SK-N-MC (cell line): ENCODE measurements around the gene USP32.

Source experiments
- DNase-seq: peaks from one replicate; pipeline ENCODE4 v3.0.0-alpha.2; 2011; ENCODE audit warnings: low read depth, low spot score
- H3K27ac ChIP-seq: fragments of 200-600 bp; sonication (generic); 2 replicates; pipeline ENCODE4 v1.5.1; 2016; ENCODE audit warnings: mixed run types
- H3K36me3 ChIP-seq: fragments of 200-600 bp; sonication (generic); 2 replicates; pipeline ENCODE4 v1.6.1; 2017; ENCODE audit warnings: antibody characterized with exemption, low read length, mixed read lengths; ENCODE audit not compliant: insufficient read depth
- H3K4me3 ChIP-seq: fragments of 200-600 bp; sonication (generic); 2 replicates; pipeline ENCODE4 v1.5.1; 2016
- H3K9ac ChIP-seq: fragments of 200-600 bp; sonication (generic); 2 replicates; pipeline ENCODE4 v1.8.0; 2017; ENCODE audit warnings: mixed run types, mixed read lengths; ENCODE audit not compliant: insufficient read length
- H3K9me3 ChIP-seq: fragments of 200-600 bp; sonication (generic); 2 replicates; pipeline ENCODE4 v1.6.1; 2017; ENCODE audit warnings: low read depth, mild to moderate bottlenecking, antibody characterized with exemption, low read length, moderate library complexity, mixed read lengths
- EZH2 ChIP-seq: fragments of 200-600 bp; sonication (generic); IDR thresholded peaks from one replicate; pipeline ENCODE4 v1.6.1; 2017; ENCODE audit warnings: antibody characterized with exemption
- FOXP2 ChIP-seq: optimal IDR thresholded peaks from 2 replicates; pipeline ENCODE3; 2011; ENCODE audit warnings: mild to moderate bottlenecking, moderate library complexity; ENCODE audit not compliant: insufficient read depth; ENCODE audit errors: extremely low read length, control extremely low read depth
- POLR2AphosphoS5 ChIP-seq: IDR thresholded peaks from 2 replicates; pipeline ENCODE4 v1.6.1; 2012; ENCODE audit warnings: mild to moderate bottlenecking, low read depth, low read length, borderline replicate concordance

Gene USP32

GRCh38 chr17:60171753-60172079, 220.2 kb downstream of the USP32 start:
- DNase-seq: no peak
- TF ChIP-seq FOXP2: no peak
- no peak for TF ChIP-seq POLR2AphosphoS5
- no peak for TF ChIP-seq EZH2
- H3K9me3 ChIP-seq: no peaks in the 10 kb centered on the region
- no peak overlapping the region for H3K4me3 ChIP-seq
- H3K36me3 ChIP-seq: no peaks in the 10 kb centered on the region
- H3K9ac ChIP-seq: no peak overlapping the region
- no peak overlapping the region for H3K27ac ChIP-seq

GRCh38 chr17:60170835-60171752, 220.8 kb downstream of the USP32 start:
- DNase-seq: no peak
- H3K9ac ChIP-seq: no peak overlapping the region
- no peaks in the 10 kb centered on the region for H3K9me3 ChIP-seq
- no peaks in the 10 kb centered on the region for H3K36me3 ChIP-seq
- H3K27ac ChIP-seq: no peak overlapping the region
- H3K4me3 ChIP-seq: no peak overlapping the region
- TF ChIP-seq FOXP2 (no peak), POLR2AphosphoS5 (no peak), EZH2 (no peak)

- no peak overlapping the region for H3K27ac ChIP-seq
- H3K9me3 ChIP-seq: no peaks in the 10 kb centered on the region
- H3K9ac ChIP-seq: no peak overlapping the region
- no peak for DNase-seq
- H3K4me3 ChIP-seq: no peak overlapping the region
- H3K36me3 ChIP-seq: no peaks in the 10 kb centered on the region
- TF ChIP-seq FOXP2: no peak
- no peak for TF ChIP-seq EZH2
- TF ChIP-seq POLR2AphosphoS5: no peak
Observed at GRCh38 chr17:60169921-60170817, 221.8 kb downstream of the USP32 start.

GRCh38 chr17:60168654-60169053, 223.3 kb downstream of the USP32 start:
- Histone ChIP-seq H3K27ac (no peak overlapping the region), H3K36me3 (no peaks in the 10 kb centered on the region), H3K9me3 (no peaks in the 10 kb centered on the region), H3K4me3 (no peak overlapping the region), H3K9ac (no peak overlapping the region)
- TF ChIP-seq EZH2 (no peak), FOXP2 (no peak), POLR2AphosphoS5 (no peak)
- no peak for DNase-seq

GRCh38 chr17:60167065-60167741, 224.7 kb downstream of the USP32 start:
- TF ChIP-seq FOXP2: no peak
- no peak for TF ChIP-seq POLR2AphosphoS5
- TF ChIP-seq EZH2: no peak
- H3K4me3 ChIP-seq: no peak overlapping the region
- no peak overlapping the region for H3K27ac ChIP-seq
- no peaks in the 10 kb centered on the region for H3K9me3 ChIP-seq
- no peak overlapping the region for H3K9ac ChIP-seq
- H3K36me3 ChIP-seq: no peaks in the 10 kb centered on the region
- no peak for DNase-seq

GRCh38 chr17:60165971-60166370, 226.0 kb downstream of the USP32 start:
- Histone ChIP-seq H3K27ac (no peak overlapping the region), H3K9me3 (no peaks in the 10 kb centered on the region), H3K9ac (no peak overlapping the region), H3K4me3 (no peak overlapping the region), H3K36me3 (no peaks in the 10 kb centered on the region)
- no peak for TF ChIP-seq POLR2AphosphoS5
- no peak for TF ChIP-seq FOXP2
- no peak for TF ChIP-seq EZH2
- DNase-seq: no peak

GRCh38 chr17:60165223-60165622, 226.7 kb downstream of the USP32 start:
- no peak for DNase-seq
- no peak overlapping the region for H3K9ac ChIP-seq
- H3K4me3 ChIP-seq: no peak overlapping the region
- H3K9me3 ChIP-seq: no peaks in the 10 kb centered on the region
- no peak overlapping the region for H3K27ac ChIP-seq
- H3K36me3 ChIP-seq: no peaks in the 10 kb centered on the region
- TF ChIP-seq EZH2: no peak
- TF ChIP-seq POLR2AphosphoS5: no peak
- TF ChIP-seq FOXP2: no peak

GRCh38 chr17:60164697-60165096, 227.2 kb downstream of the USP32 start:
- H3K27ac ChIP-seq: no peak overlapping the region
- no peak for TF ChIP-seq FOXP2
- no peak for TF ChIP-seq EZH2
- TF ChIP-seq POLR2AphosphoS5: no peak
- no peaks in the 10 kb centered on the region for H3K36me3 ChIP-seq
- no peak overlapping the region for H3K4me3 ChIP-seq
- H3K9ac ChIP-seq: no peak overlapping the region
- no peak for DNase-seq
- no peaks in the 10 kb centered on the region for H3K9me3 ChIP-seq
